Trophoblast cell (in vitro differentiated cells and primary cell): ENCODE results near the gene CCDC148. TPM values are rescaled to one million over a fixed set of nuclear protein-coding genes. Genes with fewer than 3 reads are reported as not detected.

Experiments used
- DNase-seq, 2 donors: peaks; one replicate each; pipeline ENCODE4 v3.0.0-alpha.2; 2016
- H2AFZ ChIP-seq: 2 replicates; pipeline ENCODE4 v1.6.1; 2013; ENCODE audit warnings: low read length, moderate library complexity, mild to moderate bottlenecking; ENCODE audit not compliant: insufficient read depth, poor library complexity
- H2AK5ac ChIP-seq: 2 replicates; pipeline ENCODE4 v1.6.1; 2013; ENCODE audit warnings: mild to moderate bottlenecking, low read length
- H2BK120ac ChIP-seq: 2 replicates; pipeline ENCODE4 v1.6.1; 2013; ENCODE audit warnings: low read length, mild to moderate bottlenecking, moderate library complexity; ENCODE audit not compliant: insufficient read depth, poor library complexity
- H2BK12ac ChIP-seq: 2 replicates; pipeline ENCODE4 v1.6.1; 2013; ENCODE audit warnings: mild to moderate bottlenecking, low read length, moderate library complexity
- H2BK5ac ChIP-seq: 2 replicates; pipeline ENCODE4 v1.6.1; 2013; ENCODE audit warnings: low read length, low read depth, moderate library complexity, mild to moderate bottlenecking; ENCODE audit not compliant: poor library complexity
- H3K14ac ChIP-seq: 2 replicates; pipeline ENCODE4 v1.6.1; 2013; ENCODE audit warnings: mild to moderate bottlenecking, low read length
- H3K18ac ChIP-seq: 2 replicates; pipeline ENCODE4 v1.6.1; 2013; ENCODE audit warnings: mild to moderate bottlenecking, low read length
- H3K23ac ChIP-seq: 2 replicates; pipeline ENCODE4 v1.6.1; 2013; ENCODE audit warnings: low read length
- H3K27ac ChIP-seq: 2 replicates; pipeline ENCODE4 v1.5.1; 2013; ENCODE audit warnings: low read depth, mild to moderate bottlenecking, inconsistent platforms, low read length, moderate library complexity
- H3K27me3 ChIP-seq: 2 replicates; pipeline ENCODE4 v1.6.1; 2013; ENCODE audit warnings: inconsistent platforms, mild to moderate bottlenecking, low read length, moderate library complexity; ENCODE audit not compliant: insufficient read depth
- H3K36me3 ChIP-seq, 2 experiments: 1 replicate in 1 of 2; 2 replicates in 1 of 2; pipeline ENCODE4 v1.6.1; 2013; ENCODE audit warnings: low read length in 2 of 2, mild to moderate bottlenecking in 2 of 2, moderate library complexity in 1 of 2; ENCODE audit not compliant: insufficient read depth in 2 of 2, control insufficient read depth in 1 of 2
- H3K4ac ChIP-seq: 2 replicates; pipeline ENCODE4 v1.6.1; 2013; ENCODE audit warnings: low read depth, mild to moderate bottlenecking, low read length, moderate library complexity
- H3K4me1 ChIP-seq, 2 experiments: 1 replicate in 1 of 2; 2 replicates in 1 of 2; pipeline ENCODE4 v1.6.1; 2013; ENCODE audit warnings: low read length in 2 of 2, mild to moderate bottlenecking in 2 of 2, moderate library complexity in 1 of 2; ENCODE audit not compliant: insufficient read depth in 2 of 2, control insufficient read depth in 1 of 2
- H3K4me2 ChIP-seq: 2 replicates; pipeline ENCODE4 v1.6.1; 2013; ENCODE audit warnings: inconsistent platforms, mild to moderate bottlenecking, low read length, moderate library complexity
- H3K4me3 ChIP-seq: 2 replicates; pipeline ENCODE4 v1.5.1; 2013; ENCODE audit warnings: mild to moderate bottlenecking, low read depth, low read length, inconsistent platforms
- H3K79me1 ChIP-seq: one replicate; pipeline ENCODE4 v1.6.1; 2013; ENCODE audit warnings: low read length
- H3K79me2 ChIP-seq: 2 replicates; pipeline ENCODE4 v1.6.1; 2013; ENCODE audit warnings: low read length, mild to moderate bottlenecking; ENCODE audit not compliant: control insufficient read depth, insufficient read depth, poor library complexity
- H3K9ac ChIP-seq: 2 replicates; pipeline ENCODE4 v1.6.1; 2013; ENCODE audit warnings: mild to moderate bottlenecking, low read length
- H3K9me3 ChIP-seq: 2 replicates; pipeline ENCODE4 v1.6.1; 2013; ENCODE audit warnings: low read depth, mild to moderate bottlenecking, control low read depth, inconsistent platforms, low read length; ENCODE audit not compliant: insufficient read depth
- H4K12ac ChIP-seq: 2 replicates; pipeline ENCODE4 v1.6.1; 2013; ENCODE audit warnings: low read depth, mild to moderate bottlenecking, low read length, moderate library complexity
- H4K8ac ChIP-seq: 2 replicates; pipeline ENCODE4 v1.6.1; 2013; ENCODE audit warnings: low read depth, mild to moderate bottlenecking, low read length, moderate library complexity
- H4K91ac ChIP-seq: one replicate; pipeline ENCODE4 v1.6.1; 2013; ENCODE audit warnings: low read depth, mild to moderate bottlenecking, low read length, moderate library complexity
- WGBS: extraction: QIAGEN DNeasy Blood & Tissue Kit; methylation state at CpG from one replicate; pipeline ENCODE4 v1.1.7; 2013; ENCODE audit warnings: missing lambda C conversion rate; ENCODE audit not compliant: insufficient read length, insufficient coverage; ENCODE audit errors: extremely low coverage; 5-methylcytosine and 5-hydroxymethylcytosine counted together
- polyA plus RNA-seq: library from polyadenylated mRNA; stranded (reverse); fragments of 200-250 nt; gene quantifications from 2 replicates; pipeline ENCODE4 v1.2.3, GENCODE V29; 2013

The CCDC148 gene
- 0.29 and 0.36 TPM in 2 replicates for polyA plus RNA-seq

GRCh38 chr2:158456309-158457066, at the start of gene CCDC148, which contains the start of gene PKP4:
TSS of gene CCDC148 (minus strand) at chr2:158456753. CDS start at chr2:158456439, 314 bp downstream.
TSS of gene PKP4 (plus strand) at chr2:158456952. CDS start at chr2:158533185, 76,233 bp downstream.
- H3K23ac ChIP-seq = no peak within 1 kb of the TSS
- H3K9me3 ChIP-seq = no peaks in the 10 kb centered on the region
- peak within 1 kb of the TSS; percentile 55 for H2BK120ac ChIP-seq
- peaks cover 11% of the 10 kb centered on the region for H3K79me1 ChIP-seq
- H2AK5ac ChIP-seq = no peak within 1 kb of the TSS
- H3K4ac ChIP-seq = peak within 1 kb of the TSS; percentile 29
- peak within 1 kb of the TSS; percentile 82 for H2AFZ ChIP-seq
- peak; percentile 87 to 89 for DNase-seq
- H4K12ac ChIP-seq = peak within 1 kb of the TSS; percentile 72
- peak within 1 kb of the TSS; percentile 99 for H3K4me2 ChIP-seq
- peak within 1 kb of the TSS; percentile 47 for H2BK12ac ChIP-seq
- peak within 1 kb of the TSS; percentile 91 for H3K27ac ChIP-seq
- peak within 1 kb of the TSS; percentile 78 for H3K9ac ChIP-seq
- WGBS = no CpG with 5 or more reads among the region's 48 CpGs
- no peaks in the 10 kb centered on the region for H3K27me3 ChIP-seq
- H3K4me1 ChIP-seq = peaks cover 0 to 11% of the 10 kb centered on the region in 2 experiments
- peak within 1 kb of the TSS; percentile 91 for H3K4me3 ChIP-seq
- no peaks in the 10 kb centered on the region for H3K36me3 ChIP-seq
- peak within 1 kb of the TSS; percentile 10 for H3K14ac ChIP-seq
- H4K91ac ChIP-seq = peak within 1 kb of the TSS; percentile 74
- peak within 1 kb of the TSS; percentile 2 for H4K8ac ChIP-seq
- H3K79me2 ChIP-seq = peaks cover 9% of the 10 kb centered on the region
- H3K18ac ChIP-seq = peak within 1 kb of the TSS; percentile 6
- peak within 1 kb of the TSS; percentile 86 for H2BK5ac ChIP-seq

- H3K9ac ChIP-seq = no peak overlapping the region
- H2AFZ ChIP-seq = no peak overlapping the region
- H3K9me3 ChIP-seq = no peaks in the 10 kb centered on the region
- H4K8ac ChIP-seq = no peak overlapping the region
- peaks cover 5% of the 10 kb centered on the region for H3K79me1 ChIP-seq
- DNase-seq = no peak
- H2BK120ac ChIP-seq = no peak overlapping the region
- no peak overlapping the region for H3K4me3 ChIP-seq
- WGBS = no CpG with 5 or more reads among the region's 4 CpGs
- no peaks in the 10 kb centered on the region for H3K27me3 ChIP-seq
- peak overlapping the region; percentile 0 for H3K4ac ChIP-seq
- no peak overlapping the region for H2BK12ac ChIP-seq
- no peaks in the 10 kb centered on the region for H3K36me3 ChIP-seq
- no peak overlapping the region for H3K23ac ChIP-seq
- H3K27ac ChIP-seq = no peak overlapping the region
- no peaks in the 10 kb centered on the region for H3K79me2 ChIP-seq
- H4K12ac ChIP-seq = no peak overlapping the region
- no peak overlapping the region for H4K91ac ChIP-seq
- peaks cover 5 to 11% of the 10 kb centered on the region in 2 experiments for H3K4me1 ChIP-seq
- H3K14ac ChIP-seq = no peak overlapping the region
- no peak overlapping the region for H2AK5ac ChIP-seq
- H3K4me2 ChIP-seq = no peak overlapping the region
- peak overlapping the region; percentile 13 for H3K18ac ChIP-seq
- H2BK5ac ChIP-seq = no peak overlapping the region
Observed at GRCh38 chr2:158505448-158505934, 48.9 kb upstream of the CCDC148 start.

- H3K14ac ChIP-seq = no peak overlapping the region
- no peak for DNase-seq
- no peak overlapping the region for H2AK5ac ChIP-seq
- peaks cover 3% of the 10 kb centered on the region for H3K79me1 ChIP-seq
- no peak overlapping the region for H4K8ac ChIP-seq
- H3K4me2 ChIP-seq = no peak overlapping the region
- H3K18ac ChIP-seq = no peak overlapping the region
- no CpG with 5 or more reads among the region's 3 CpGs for WGBS
- peaks cover 5 to 12% of the 10 kb centered on the region in 2 experiments for H3K4me1 ChIP-seq
- no peak overlapping the region for H2AFZ ChIP-seq
- no peak overlapping the region for H3K23ac ChIP-seq
- H3K79me2 ChIP-seq = no peaks in the 10 kb centered on the region
- no peak overlapping the region for H3K9ac ChIP-seq
- no peak overlapping the region for H4K91ac ChIP-seq
- no peak overlapping the region for H3K4ac ChIP-seq
- H3K4me3 ChIP-seq = no peak overlapping the region
- H2BK120ac ChIP-seq = no peak overlapping the region
- no peak overlapping the region for H3K27ac ChIP-seq
- H3K27me3 ChIP-seq = no peaks in the 10 kb centered on the region
- H3K36me3 ChIP-seq = no peaks in the 10 kb centered on the region
- no peak overlapping the region for H2BK5ac ChIP-seq
- no peaks in the 10 kb centered on the region for H3K9me3 ChIP-seq
- H4K12ac ChIP-seq = no peak overlapping the region
- H2BK12ac ChIP-seq = no peak overlapping the region
Observed at GRCh38 chr2:158504088-158504487, 47.5 kb upstream of the CCDC148 start.

- WGBS = no CpG with 5 or more reads among the region's 2 CpGs
- Histone ChIP-seq H2BK5ac (no peak overlapping the region), H4K8ac (no peak overlapping the region), H3K36me3 (no peaks in the 10 kb centered on the region), H3K18ac (no peak overlapping the region), H2BK120ac (no peak overlapping the region), H3K4me2 (no peak overlapping the region), H3K9me3 (no peaks in the 10 kb centered on the region), H3K4ac (no peak overlapping the region), H4K91ac (no peak overlapping the region), H3K79me1 (peaks cover 3% of the 10 kb centered on the region), H3K27me3 (no peaks in the 10 kb centered on the region), H2AFZ (no peak overlapping the region), H3K4me1 (peaks cover 8 to 12% of the 10 kb centered on the region in 2 experiments), H4K12ac (no peak overlapping the region), H2AK5ac (no peak overlapping the region), H3K79me2 (no peaks in the 10 kb centered on the region), H3K27ac (no peak overlapping the region), H3K4me3 (no peak overlapping the region), H2BK12ac (no peak overlapping the region), H3K23ac (no peak overlapping the region), H3K9ac (no peak overlapping the region), H3K14ac (no peak overlapping the region)
- peak; percentile 46 to 93 for DNase-seq
Observed at GRCh38 chr2:158502974-158503373, 46.4 kb upstream of the CCDC148 start.
